ENCODE data around the gene JMJD4. TPM values are rescaled to one million over a fixed set of nuclear protein-coding genes. Genes with fewer than 3 reads are reported as not detected.
A peak's percentile ranks its signal among the peaks of the same experiment; 100 is the strongest.

Gene JMJD4
- total RNA-seq, 2 experiments from 2014 or later: 23.7 to 25.0 TPM

DNA sequence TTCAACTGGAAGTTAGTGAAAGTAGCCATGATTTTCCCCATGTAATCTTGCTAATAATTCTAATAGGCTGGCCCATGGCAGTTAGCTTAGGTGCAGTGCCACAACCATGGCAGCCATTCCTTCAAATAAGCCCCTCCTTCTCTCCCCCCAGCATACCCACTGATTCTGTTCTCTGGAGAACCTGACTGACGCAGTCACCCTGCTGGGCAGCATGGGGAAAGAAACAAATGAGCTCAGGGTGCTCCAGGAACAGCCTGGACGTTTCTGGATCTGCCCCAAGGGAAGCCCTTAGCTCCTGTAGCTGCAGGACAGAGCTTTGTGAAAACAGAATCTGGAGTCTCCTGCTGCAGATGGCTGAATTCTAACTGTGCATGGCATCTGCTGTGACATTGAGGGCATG, 22.7 kb upstream of the JMJD4 start:
- Mint-ChIP-seq H3K27ac (peak overlapping the region; percentile 86), H3K36me3 (ENCODE audit: low read depth) (peaks cover 87% of the 10 kb centered on the region), H3K4me1 (peaks cover 88% of the 10 kb centered on the region), H3K27me3 (no peaks in the 10 kb centered on the region), H3K4me3 (no peak overlapping the region), H3K9me3 (peaks cover 5% of the 10 kb centered on the region)
- ChIA-PET POLR2A (interaction anchor here (0.6 to 1.7 kb wide), 6 partner anchors 8 to 341 kb away, joined by 3 to 9 read pairs (median 4); partner anchors contain the start of genes ARF1, JMJD4 and SNAP47), CTCF (interaction anchor here (0.8 to 1.1 kb wide), 3 partner anchors 21 to 346 kb away, joined by 3 to 5 read pairs (median 5); partner anchors contain the start of gene C1orf35)
- DNase-seq: no peak

DNA sequence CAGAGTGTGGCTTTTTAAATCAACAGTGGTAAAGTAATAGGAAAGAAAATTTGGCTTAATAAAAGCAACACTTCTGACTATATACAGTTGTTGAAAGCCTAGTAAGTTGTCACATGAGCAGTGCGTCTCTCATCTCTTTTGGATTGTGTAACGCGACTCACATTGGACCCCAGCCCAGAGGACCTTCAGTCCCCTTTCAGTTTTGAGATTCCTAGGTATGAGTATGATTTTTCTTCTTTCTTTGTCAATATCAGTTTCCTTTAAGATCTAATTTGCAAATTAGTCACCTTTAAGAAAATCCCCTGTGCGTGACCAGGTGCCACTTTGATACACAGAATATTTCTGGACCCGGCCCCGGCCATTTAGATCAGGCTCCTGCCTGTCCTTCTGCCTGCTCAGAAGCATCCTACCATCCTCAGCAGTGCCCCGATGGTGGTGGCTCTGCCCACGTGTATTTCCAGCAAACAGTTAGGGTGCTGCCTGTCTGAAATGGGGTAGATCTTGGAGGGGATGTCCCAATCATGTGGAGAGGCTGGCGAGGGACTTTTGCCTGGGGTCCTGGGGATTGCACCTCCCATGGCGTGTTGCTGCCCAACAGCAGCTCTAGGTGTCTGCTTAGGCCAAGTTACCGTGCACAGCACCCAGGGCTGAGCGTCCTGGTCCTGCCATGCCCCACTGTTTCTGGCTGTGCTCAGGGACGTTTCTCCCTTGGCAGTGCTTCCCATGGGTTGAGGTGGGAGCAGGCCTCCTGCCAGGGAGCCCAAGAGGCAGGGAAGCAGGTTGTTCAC, 21.3 kb upstream of the JMJD4 start:
- Mint-ChIP-seq H3K27ac (no peak overlapping the region), H3K4me1 (peaks cover 84% of the 10 kb centered on the region), H3K4me3 (no peak overlapping the region), H3K27me3 (no peaks in the 10 kb centered on the region), H3K36me3 (ENCODE audit: low read depth) (peaks cover 84% of the 10 kb centered on the region), H3K9me3 (peaks cover 5% of the 10 kb centered on the region)
- DNase-seq: no peak
- CTCF ChIA-PET: interaction anchor here (1.1 kb wide), 1 partner anchor 18 kb away, joined by 3 read pairs; no protein-coding TSS in a partner anchor
- POLR2A ChIA-PET: no interaction called here

- no peaks in the 10 kb centered on the region for H3K27me3 Mint-ChIP-seq
- ChIA-PET POLR2A (no interaction called here), CTCF (interaction anchor here (1.1 to 1.2 kb wide), 2 partner anchors 8 to 16 kb away, joined by 3 to 5 read pairs; no protein-coding TSS in a partner anchor)
- peaks cover 80% of the 10 kb centered on the region for H3K4me1 Mint-ChIP-seq
- DNase-seq: no peak
- peaks cover 5% of the 10 kb centered on the region for H3K9me3 Mint-ChIP-seq
- H3K36me3 Mint-ChIP-seq (ENCODE audit: low read depth): peaks cover 84% of the 10 kb centered on the region
- no peak overlapping the region for H3K4me3 Mint-ChIP-seq
- H3K27ac Mint-ChIP-seq: no peak overlapping the region
These were observed 19.9 kb upstream of the JMJD4 start for GRCh38 chr1:227754958-227755357.

GRCh38 chr1:227753999-227754711, 19.1 kb upstream of the JMJD4 start:
- ChIA-PET CTCF (interaction anchor here (1.2 kb wide), 1 partner anchor 9 kb away, joined by 5 read pairs; no protein-coding TSS in a partner anchor), POLR2A (no interaction called here)
- no peak overlapping the region for H3K27ac Mint-ChIP-seq
- H3K27me3 Mint-ChIP-seq: no peaks in the 10 kb centered on the region
- peaks cover 3% of the 10 kb centered on the region for H3K9me3 Mint-ChIP-seq
- peaks cover 81% of the 10 kb centered on the region for H3K4me1 Mint-ChIP-seq
- H3K36me3 Mint-ChIP-seq (ENCODE audit: low read depth): peaks cover 84% of the 10 kb centered on the region
- no peak for DNase-seq
- no peak overlapping the region for H3K4me3 Mint-ChIP-seq

DNA sequence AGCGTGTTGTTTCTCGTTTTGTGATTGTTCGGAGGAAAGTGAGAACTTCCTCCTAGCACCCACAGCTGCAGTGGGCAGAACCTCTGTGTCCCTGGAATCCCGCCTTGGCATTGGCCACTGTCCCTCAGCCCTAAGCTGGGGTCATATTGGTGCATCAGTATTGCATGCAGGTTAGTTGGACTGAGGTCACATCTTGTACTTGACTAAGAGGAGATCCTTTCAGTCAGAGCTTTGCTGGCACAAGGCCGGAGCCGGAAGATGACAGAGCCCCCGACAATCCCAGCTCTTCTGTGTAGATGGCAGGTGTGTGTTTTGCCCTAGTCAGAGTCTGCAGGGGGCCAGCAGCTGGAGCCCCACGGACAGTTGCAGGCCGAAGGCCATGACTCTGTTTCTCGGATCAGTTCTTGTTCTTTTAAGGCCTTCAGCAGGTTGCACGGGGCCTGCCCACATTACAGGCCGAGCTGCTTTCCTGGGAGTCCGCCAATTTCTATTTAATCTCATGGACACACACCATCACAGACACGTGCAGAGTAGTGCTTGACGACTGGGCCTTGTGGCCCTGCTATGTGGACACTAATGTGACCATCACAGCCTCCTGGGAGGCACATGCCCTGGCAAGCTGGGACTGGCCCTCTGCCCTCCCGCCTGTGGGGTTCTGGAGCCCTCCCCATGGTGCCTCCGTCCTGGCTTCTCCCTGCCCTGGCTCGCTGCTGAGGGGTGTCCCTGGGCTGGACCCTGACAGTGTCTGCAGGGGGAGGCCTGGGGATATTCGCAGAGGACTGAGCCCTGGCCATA, 15.0 kb upstream of the JMJD4 start:
- POLR2A ChIA-PET: interaction anchor here (0.7 to 1.4 kb wide), 4 partner anchors 8 to 15 kb away, joined by 3 to 4 read pairs (median 3); partner anchors contain the start of genes JMJD4 and SNAP47
- DNase-seq: no peak
- no peak overlapping the region for H3K4me3 Mint-ChIP-seq
- H3K36me3 Mint-ChIP-seq (ENCODE audit: low read depth): peaks cover 65% of the 10 kb centered on the region
- CTCF ChIA-PET: interaction anchor here (1.5 kb wide), 1 partner anchor 12 kb away, joined by 3 read pairs; no protein-coding TSS in a partner anchor
- H3K4me1 Mint-ChIP-seq: peaks cover 88% of the 10 kb centered on the region
- peak overlapping the region; percentile 97 for H3K27ac Mint-ChIP-seq
- no peaks in the 10 kb centered on the region for H3K27me3 Mint-ChIP-seq
- H3K9me3 Mint-ChIP-seq: no peaks in the 10 kb centered on the region

GRCh38 chr1:227749225-227749624, 14.1 kb upstream of the JMJD4 start:
- Mint-ChIP-seq H3K4me1 (peaks cover 89% of the 10 kb centered on the region), H3K27ac (peak overlapping the region; percentile 97), H3K9me3 (no peaks in the 10 kb centered on the region), H3K4me3 (peak overlapping the region; percentile 57), H3K36me3 (ENCODE audit: low read depth) (peaks cover 56% of the 10 kb centered on the region), H3K27me3 (no peaks in the 10 kb centered on the region)
- POLR2A ChIA-PET: interaction anchor here (0.6 to 1.4 kb wide), 4 partner anchors 9 to 17 kb away, joined by 3 to 5 read pairs (median 4); no protein-coding TSS in a partner anchor
- CTCF ChIA-PET: interaction anchor here (0.6 to 1.5 kb wide), 2 partner anchors 13 to 709 kb away, joined by 3 read pairs; no protein-coding TSS in a partner anchor
- DNase-seq: no peak

- DNase-seq: peak; percentile 84
- no peaks in the 10 kb centered on the region for H3K27me3 Mint-ChIP-seq
- H3K4me3 Mint-ChIP-seq: peak overlapping the region; percentile 57
- H3K4me1 Mint-ChIP-seq: peaks cover 89% of the 10 kb centered on the region
- ChIA-PET POLR2A (interaction anchor here (0.6 to 1.3 kb wide), 3 partner anchors 10 to 334 kb away, joined by 4 to 5 read pairs (median 4); partner anchors contain the start of gene ARF1), CTCF (interaction anchor here (0.6 kb wide), 1 partner anchor 710 kb away, joined by 3 read pairs; no protein-coding TSS in a partner anchor)
- no peaks in the 10 kb centered on the region for H3K9me3 Mint-ChIP-seq
- H3K36me3 Mint-ChIP-seq (ENCODE audit: low read depth): peaks cover 59% of the 10 kb centered on the region
- H3K27ac Mint-ChIP-seq: peak overlapping the region; percentile 97
These were observed 13.5 kb upstream of the JMJD4 start for GRCh38 chr1:227748496-227749182.

DNA sequence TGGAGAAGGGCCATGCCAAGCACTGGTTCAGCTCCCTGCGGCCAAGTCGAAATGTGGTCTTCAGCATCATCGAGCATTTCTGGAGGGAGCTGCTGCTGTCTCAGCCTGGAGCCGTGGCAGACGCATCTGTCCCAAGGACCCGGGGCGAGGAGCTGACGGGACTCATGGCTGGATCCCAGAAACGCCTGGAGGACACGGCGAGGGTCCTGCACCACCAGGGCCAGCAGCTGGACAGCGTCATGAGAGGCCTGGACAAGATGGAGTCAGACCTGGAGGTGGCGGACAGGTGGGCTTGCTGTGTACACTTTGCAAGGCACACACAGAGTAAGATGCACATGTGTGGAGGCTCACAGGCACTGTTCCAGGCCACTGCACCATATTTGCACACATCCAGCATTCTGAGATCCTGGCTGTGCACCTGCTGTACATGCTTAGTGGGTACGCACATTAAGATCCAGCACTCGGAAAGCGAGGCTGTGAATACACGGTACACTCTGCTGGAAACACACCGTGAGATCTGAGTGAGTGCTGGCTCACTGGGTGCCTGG, 12.9 kb upstream of the JMJD4 start:
- ChIA-PET CTCF (no interaction called here), POLR2A (interaction anchor here (0.7 to 1.3 kb wide), 3 partner anchors 13 to 334 kb away, joined by 3 to 5 read pairs (median 4); partner anchors contain the start of genes ARF1, JMJD4 and SNAP47)
- peaks cover 55% of the 10 kb centered on the region for H3K36me3 Mint-ChIP-seq (ENCODE audit: low read depth)
- H3K4me1 Mint-ChIP-seq: peaks cover 87% of the 10 kb centered on the region
- H3K9me3 Mint-ChIP-seq: no peaks in the 10 kb centered on the region
- peak overlapping the region; percentile 57 for H3K4me3 Mint-ChIP-seq
- peak overlapping the region; percentile 97 for H3K27ac Mint-ChIP-seq
- DNase-seq: no peak
- no peaks in the 10 kb centered on the region for H3K27me3 Mint-ChIP-seq

GRCh38 chr1:227747382-227747781, 12.3 kb upstream of the JMJD4 start:
- ChIA-PET POLR2A (interaction anchor here (0.7 to 1.1 kb wide), 2 partner anchors 12 to 335 kb away, joined by 3 to 4 read pairs; partner anchors contain the start of genes ARF1, JMJD4 and SNAP47), CTCF (no interaction called here)
- H3K36me3 Mint-ChIP-seq (ENCODE audit: low read depth): peaks cover 48% of the 10 kb centered on the region
- H3K4me1 Mint-ChIP-seq: peaks cover 85% of the 10 kb centered on the region
- peak overlapping the region; percentile 97 for H3K27ac Mint-ChIP-seq
- H3K27me3 Mint-ChIP-seq: no peaks in the 10 kb centered on the region
- DNase-seq: no peak
- H3K9me3 Mint-ChIP-seq: no peaks in the 10 kb centered on the region
- no peak overlapping the region for H3K4me3 Mint-ChIP-seq

- no peak for DNase-seq
- ChIA-PET CTCF (no interaction called here), POLR2A (no interaction called here)
- H3K27ac Mint-ChIP-seq: peak overlapping the region; percentile 97
- no peaks in the 10 kb centered on the region for H3K27me3 Mint-ChIP-seq
- no peak overlapping the region for H3K4me3 Mint-ChIP-seq
- no peaks in the 10 kb centered on the region for H3K9me3 Mint-ChIP-seq
- peaks cover 44% of the 10 kb centered on the region for H3K36me3 Mint-ChIP-seq (ENCODE audit: low read depth)
- peaks cover 79% of the 10 kb centered on the region for H3K4me1 Mint-ChIP-seq
These were observed 11.6 kb upstream of the JMJD4 start for GRCh38 chr1:227746676-227747075.

GRCh38 chr1:227745568-227746265, 10.6 kb upstream of the JMJD4 start:
- Mint-ChIP-seq H3K27ac (peak overlapping the region; percentile 71), H3K4me3 (no peak overlapping the region), H3K4me1 (peaks cover 82% of the 10 kb centered on the region), H3K27me3 (no peaks in the 10 kb centered on the region), H3K36me3 (ENCODE audit: low read depth) (peaks cover 44% of the 10 kb centered on the region), H3K9me3 (no peaks in the 10 kb centered on the region)
- CTCF ChIA-PET: no interaction called here
- POLR2A ChIA-PET: interaction anchor here (1.1 kb wide), 1 partner anchor 20 kb away, joined by 3 read pairs; no protein-coding TSS in a partner anchor
- no peak for DNase-seq

Data from activated CD4-positive, alpha-beta memory T cell treated with anti-CD3 and anti-CD28 coated beads, Interleukin-2, amount 10 ng/mL, durations not matched to agents 7 days and 5 days (primary cell).